HG03159 (cell line): ENCODE measurements around the gene KLHL41.
A peak's percentile ranks its signal among the peaks of the same experiment; 100 is the strongest.
"Not testable (repeated sequence)": the region's sequence is repeated elsewhere in the genome, so short reads cannot be mapped to it uniquely, and the experiment has no call there.

Experiments
- ATAC-seq: cut with Tn5 transposase; IDR thresholded peaks from one replicate; pipeline ENCODE4 v1.9.1; 2021; ENCODE audit warnings: mild to moderate bottlenecking, moderate library complexity; ENCODE audit not compliant: unreplicated experiment

Gene KLHL41

GRCh38 chr2:169570752-169571151 lies 61.2 kb downstream of the KLHL41 start:
- not testable (repeated sequence) for ATAC-seq

GRCh38 chr2:169571571-169571970 lies 62.1 kb downstream of the KLHL41 start:
- ATAC-seq, result no peak

- ATAC-seq, result no peak
Measured at GRCh38 chr2:169572189-169572588, 62.7 kb downstream of the KLHL41 start.

GRCh38 chr2:169572821-169573159 lies 63.3 kb downstream of the KLHL41 start:
- no peak for ATAC-seq

GRCh38 chr2:169573160-169573973 lies 63.9 kb downstream of the KLHL41 start, which contains the start of gene FASTKD1:
Gene FASTKD1 (minus strand): TSS chr2:169573865. CDS start chr2:169572029, 1,836 bp downstream.
- ATAC-seq, result peak; percentile 98

- ATAC-seq, result no peak
Measured at GRCh38 chr2:169573974-169574299, 64.4 kb downstream of the KLHL41 start.

GRCh38 chr2:169574539-169574938 lies 65.0 kb downstream of the KLHL41 start:
- ATAC-seq, result not testable (repeated sequence)

GRCh38 chr2:169575264-169575663 lies 65.8 kb downstream of the KLHL41 start:
- ATAC-seq, result not testable (repeated sequence)
